ENCODE results near the gene RAB33A. TPM values are rescaled to one million over a fixed set of nuclear protein-coding genes. Genes with fewer than 3 reads are reported as not detected.
A peak's percentile ranks its signal among the peaks of the same experiment; 100 is the strongest.
"Not testable (repeated sequence)": the region's sequence is repeated elsewhere in the genome, so short reads cannot be mapped to it uniquely, and the experiment has no call there.

Gene RAB33A
- total RNA-seq, 1 experiment from 2014 or later, result 0.42 TPM

DNA sequence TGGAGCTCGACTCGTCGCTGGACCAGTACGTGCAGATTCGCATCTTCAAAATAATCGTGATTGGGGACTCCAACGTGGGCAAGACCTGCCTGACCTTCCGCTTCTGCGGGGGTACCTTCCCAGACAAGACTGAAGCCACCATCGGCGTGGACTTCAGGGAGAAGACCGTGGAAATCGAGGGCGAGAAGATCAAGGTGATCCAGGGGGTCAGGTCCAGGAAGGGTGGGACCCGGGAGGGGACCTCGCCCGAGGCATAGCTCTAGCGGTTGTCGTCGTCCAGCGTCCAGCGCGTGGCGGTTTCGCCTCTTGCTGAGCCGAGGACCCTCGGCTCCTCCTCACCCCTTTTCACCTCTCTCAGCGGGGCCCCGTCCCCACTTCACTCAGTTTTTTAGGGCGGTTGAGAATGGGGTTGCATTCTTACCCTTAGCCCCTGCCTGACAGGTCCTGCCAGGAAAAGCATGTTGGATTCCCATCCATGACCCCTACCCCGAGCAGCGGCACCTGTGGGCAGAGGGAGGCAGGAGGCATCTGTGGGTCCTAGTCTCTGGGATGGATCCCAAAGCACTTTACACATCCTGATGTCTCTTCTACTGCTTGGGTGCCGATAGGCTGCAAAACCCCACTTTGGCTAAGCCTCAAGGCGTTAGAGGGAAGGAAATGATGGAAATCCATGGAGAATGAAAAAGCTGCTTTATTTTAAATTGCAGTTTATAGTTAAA, 524 bp downstream of the RAB33A start:
- DNase-seq (ENCODE audit: low read depth), result no peak

DNA sequence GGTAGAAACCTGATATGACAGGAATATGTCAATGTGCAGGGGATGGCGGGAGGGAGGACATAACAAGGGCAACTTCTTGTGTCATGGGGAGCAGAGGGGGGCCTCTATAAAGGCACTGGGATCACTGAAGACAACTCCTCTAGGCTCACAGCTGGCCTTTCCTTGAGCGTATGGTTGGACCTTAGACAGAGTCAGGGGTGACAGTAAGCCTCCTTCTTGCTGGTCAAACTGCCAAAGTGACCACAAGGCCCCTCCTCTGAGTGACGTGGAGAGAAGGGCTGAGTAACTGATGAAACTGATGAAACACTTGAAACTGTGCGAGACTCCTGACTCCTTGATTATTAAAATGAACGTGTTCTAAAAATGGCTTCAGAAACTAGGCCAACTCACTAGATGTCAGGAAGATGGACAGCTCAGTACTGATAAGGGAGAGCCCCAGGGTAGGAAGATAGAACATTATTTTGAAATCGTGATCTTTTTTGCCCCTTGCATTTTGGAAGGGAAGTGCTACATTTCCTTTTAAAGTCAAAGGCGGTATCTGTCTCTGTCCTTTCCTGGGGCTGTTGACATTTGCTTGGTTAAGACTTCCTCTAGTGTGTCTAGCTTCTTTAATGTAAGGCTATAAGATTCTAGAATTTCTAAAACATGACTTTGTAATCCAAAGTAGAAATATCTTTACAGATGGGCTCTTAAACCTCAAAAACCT, 1.6 kb downstream of the RAB33A start:
- peak; percentile 95 for DNase-seq (ENCODE audit: low read depth)

DNA sequence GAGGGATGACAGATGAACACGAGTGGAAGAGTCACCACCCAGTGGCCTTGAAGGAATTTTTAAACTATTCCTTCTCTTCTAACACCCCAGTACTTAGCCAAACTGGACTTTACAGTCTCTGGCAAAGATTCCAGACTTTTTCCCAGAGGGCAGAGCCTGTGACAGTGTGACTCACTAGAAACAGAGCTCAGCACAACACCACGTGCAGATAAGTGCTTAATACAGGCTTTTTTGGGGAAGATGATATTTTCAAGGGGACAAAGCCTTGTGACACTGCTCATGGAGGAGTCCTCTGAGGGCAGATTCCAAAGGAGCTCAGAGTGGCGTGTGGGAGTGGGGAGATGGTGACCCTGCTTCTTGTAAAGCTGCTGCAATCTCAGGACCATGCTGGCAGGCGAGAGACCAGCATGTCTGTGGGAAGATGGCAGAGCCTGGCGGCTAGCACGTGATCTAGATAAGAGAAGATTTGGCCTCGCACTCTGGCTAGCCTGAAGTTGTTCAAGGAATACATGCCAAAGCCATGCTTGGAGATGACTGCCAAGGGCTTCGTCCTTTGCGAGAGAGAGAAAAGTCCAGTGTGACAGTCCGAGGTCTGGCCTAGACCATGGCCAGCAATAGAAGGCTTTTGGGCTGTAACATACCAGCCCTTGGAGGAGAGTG, 2.4 kb downstream of the RAB33A start:
- peak; percentile 92 for DNase-seq (ENCODE audit: low read depth)

DNA sequence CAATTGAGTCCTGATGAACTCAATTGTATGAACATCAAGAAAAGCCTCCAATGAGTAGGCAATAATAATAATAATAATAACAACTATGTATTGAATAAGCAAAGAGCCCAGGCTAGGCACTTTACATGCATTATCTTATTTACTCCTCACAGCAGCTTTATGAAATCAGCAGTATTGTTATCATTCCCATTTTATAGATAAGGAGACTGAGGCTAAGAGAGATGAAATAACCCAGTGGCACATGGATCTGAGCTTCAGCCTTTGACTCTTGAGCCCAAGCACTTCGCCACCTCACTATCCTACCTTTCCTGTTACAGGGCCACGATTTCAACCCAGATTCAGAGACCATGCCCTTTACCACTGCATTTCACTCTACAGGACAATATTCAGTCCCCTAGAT, 3.2 kb downstream of the RAB33A start:
- DNase-seq (ENCODE audit: low read depth), result no peak

DNA sequence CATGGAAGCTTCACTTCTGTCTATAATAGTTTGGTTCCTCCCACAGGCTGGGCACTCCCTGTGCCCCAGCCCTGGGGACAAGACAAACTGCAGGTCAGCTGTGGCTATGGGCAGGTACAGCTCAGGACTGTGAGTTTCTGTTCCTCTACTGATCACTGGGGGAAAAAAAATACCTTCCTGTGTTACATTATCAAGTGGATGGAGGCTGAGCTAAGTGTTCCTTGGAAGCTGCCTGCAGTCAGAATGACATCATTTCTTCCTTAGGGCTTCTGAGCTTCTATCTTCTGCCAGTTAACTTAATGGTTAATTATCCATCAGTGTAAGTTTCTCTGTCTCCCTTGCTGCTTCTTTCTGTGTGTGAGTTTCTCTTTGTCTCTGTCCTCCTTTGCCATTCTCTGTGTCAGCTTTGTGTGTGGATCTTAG, 4.6 kb downstream of the RAB33A start:
- peak; percentile 18 for DNase-seq (ENCODE audit: low read depth)

DNA sequence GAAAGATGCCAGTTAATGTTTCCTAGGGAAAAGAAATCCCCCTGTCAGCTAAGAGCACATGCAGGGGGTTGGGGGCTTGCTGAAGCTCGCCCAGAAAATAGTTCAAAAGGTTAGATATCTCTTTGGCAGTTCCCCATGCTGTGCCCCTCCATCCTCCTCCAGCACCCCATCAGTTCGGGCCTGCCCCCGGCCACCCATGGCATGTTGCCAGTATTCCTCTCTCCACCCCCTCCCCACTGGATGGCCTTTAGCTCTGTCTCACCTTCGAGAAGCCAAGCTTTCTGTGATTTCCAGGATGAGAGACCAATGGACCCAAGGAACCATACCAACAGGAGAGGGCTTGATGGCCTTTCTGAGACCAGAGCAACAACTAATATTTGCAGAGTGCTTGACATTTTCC, 5.2 kb downstream of the RAB33A start:
- DNase-seq (ENCODE audit: low read depth), result no peak

DNA sequence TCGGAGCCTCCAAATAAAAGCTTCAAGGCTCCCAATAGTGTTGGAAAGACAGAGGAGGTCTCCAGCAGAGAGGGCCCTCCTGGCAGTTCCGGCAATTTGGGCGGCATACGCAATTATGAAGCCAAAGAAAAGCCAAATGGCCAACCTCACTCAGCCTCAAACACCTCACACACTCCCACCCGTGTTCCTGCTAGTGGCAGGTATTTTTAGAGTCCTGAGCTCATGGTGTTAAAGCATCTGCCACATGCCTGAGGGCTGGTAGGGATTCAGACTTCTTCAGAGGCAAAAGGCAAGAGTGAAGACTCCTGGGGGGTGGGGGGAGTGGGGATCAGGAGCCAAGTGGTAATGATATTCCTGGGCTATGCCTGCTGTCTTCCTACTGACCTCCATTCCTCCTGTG, 7.4 kb downstream of the RAB33A start:
- no peak for DNase-seq (ENCODE audit: low read depth)

DNA sequence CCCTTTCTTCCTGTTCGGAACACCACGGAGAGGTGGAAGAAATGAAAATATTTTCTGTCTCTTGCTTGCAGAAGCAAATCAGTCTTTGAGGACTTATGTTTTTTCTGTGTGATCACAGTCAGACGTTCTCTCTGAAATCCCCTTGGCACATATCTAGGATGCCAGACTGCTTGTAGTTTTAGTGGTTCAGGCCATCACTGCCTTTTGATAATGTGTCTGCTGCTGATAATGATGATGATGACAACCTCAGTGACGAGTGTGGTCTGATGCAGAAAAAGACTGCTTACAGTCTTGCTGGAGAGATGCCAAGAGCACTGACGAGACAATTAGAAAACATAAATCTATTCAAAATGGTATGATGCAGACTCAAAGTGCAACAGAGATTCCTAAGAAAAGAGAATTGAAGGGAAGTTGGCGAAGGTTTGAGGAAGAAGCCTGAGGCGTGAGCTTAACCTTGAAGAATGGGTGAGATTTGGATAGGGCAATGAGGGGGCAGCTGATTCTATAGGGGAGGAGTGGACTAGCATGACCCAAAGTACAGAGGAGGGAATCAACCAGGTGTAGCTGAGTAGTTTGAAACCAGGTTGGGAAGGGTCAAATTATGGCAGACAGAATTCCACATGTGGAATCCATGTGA, 7.9 kb downstream of the RAB33A start:
- no peak for DNase-seq (ENCODE audit: low read depth)

DNA sequence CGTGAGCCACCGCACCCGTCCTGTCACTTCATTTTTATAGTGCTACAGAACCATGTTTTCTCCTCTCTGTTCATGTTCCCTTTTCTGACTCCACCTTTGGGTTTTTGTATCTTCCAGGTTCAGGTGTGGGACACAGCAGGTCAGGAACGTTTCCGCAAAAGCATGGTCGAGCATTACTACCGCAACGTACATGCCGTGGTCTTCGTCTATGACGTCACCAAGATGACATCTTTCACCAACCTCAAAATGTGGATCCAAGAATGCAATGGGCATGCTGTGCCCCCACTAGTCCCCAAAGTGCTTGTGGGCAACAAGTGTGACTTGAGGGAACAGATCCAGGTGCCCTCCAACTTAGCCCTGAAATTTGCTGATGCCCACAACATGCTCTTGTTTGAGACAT, 12.4 kb downstream of the RAB33A start:
- no peak for DNase-seq (ENCODE audit: low read depth)

DNA sequence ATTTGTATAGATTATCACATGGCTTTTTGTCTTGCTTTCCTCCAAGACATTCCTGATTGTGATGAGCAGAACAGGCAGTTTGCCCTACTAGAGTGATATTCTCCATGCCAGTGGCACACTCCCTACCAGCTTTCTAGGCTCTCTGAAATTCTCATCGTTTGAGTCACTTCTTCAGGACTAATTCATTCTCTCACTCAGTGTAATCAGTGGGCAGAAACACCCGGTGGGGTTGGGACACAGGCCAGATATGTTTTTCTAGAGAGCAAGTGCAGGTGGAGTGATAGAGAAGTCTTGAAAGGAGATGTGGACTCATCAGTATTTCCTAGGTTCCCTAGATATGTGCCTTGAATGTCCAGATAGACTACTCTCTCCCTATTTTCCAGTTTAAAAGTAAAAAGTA, 13.1 kb downstream of the RAB33A start:
- DNase-seq (ENCODE audit: low read depth), result peak; percentile 41

DNA sequence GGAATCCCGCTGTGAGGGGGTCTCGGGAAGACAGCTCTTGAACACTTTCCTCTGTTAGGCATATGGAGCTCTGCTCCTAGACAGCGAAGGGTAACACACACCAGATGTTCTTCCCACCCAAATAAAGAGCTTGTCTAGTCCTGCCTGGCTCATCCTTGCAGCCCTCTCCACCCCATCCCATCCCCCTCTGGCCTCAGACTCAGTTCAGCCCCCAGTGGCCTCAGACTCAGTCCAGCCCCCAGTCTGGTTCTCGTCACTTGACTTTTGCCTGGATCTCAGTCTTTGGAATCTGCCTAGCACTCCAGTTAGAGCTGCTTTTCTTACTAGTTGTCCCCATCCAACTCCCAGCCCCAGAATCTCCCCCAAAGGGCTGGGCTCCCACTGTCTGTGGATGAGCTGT, 14.9 kb downstream of the RAB33A start:
- no peak for DNase-seq (ENCODE audit: low read depth)

DNA sequence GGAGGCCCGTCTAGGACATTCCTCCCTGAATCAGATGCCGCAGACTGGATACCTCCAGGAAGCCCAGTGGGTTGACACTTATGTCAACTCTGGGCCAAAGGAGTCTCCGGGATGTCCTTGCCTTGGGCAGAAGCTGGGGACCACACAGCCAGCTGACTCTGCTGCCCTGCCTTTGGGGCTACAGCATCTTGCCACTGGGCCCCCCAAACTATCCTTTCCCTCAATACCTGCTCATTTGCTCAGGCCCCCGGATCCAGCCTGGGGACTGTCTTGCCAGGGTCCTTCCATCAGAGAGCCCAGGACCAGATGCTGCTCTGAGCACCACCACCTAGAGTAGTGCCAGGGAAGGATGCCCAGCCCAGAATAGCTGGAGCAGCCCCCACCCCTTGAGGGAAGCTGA, 19.0 kb downstream of the RAB33A start:
- no peak for DNase-seq (ENCODE audit: low read depth)

DNA sequence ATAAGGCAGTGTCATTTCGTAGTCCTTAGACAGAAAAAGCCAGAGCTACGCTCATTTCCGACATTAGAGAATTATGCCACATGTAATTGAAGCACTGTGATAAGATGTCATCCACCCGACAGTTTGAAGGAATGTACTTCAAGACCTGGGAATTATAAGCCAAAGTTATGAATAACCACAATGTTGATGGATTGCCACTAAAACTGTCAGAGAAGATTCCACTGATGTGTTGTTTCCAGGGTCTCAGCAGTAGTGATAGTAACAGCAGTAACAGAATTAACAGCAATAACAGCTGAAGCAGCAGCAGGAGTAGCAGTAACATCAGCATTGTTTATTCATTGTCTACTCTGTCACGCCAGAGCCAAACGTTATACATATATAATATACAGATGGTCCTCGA, 24.7 kb downstream of the RAB33A start:
- peak; percentile 42 for DNase-seq (ENCODE audit: low read depth)

DNA sequence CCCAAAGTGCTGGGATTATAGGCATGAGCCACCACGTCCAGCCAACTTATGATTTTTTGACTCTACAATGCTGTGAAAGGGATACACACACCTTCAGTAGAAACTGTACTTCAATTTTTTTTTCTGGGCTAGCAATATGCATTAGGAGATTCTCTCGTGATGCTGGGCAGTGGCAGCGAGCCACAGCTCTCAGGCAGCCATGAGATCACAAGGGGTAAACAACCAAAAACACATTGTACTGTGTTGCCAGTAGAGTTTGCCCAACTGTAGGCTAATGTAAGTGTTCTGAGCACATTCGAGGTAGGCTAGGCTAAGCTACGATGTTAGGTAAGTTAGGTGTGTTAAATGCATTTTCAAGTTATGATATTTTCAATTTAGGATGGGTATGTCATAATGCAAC, 25.7 kb downstream of the RAB33A start:
- DNase-seq (ENCODE audit: low read depth), result no peak

DNA sequence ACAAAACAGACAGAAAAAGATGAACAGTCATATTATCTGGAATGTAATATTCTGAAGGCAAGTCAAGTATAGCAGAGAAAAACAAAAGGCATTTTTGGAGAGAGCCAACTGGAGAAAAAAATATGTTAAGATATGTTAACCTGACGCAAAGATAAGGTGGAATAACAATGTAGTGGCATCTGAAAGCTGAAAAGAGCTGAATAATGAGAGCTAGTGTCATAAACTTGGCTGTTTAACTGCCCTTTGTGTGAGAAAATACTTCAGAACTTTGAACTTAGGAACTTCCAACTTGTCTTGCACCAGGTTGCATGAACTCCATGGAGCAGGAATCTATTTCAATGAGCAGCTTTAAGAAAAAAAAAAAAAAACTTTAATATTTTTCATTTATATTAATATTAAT, 32.9 kb downstream of the RAB33A start:
- DNase-seq (ENCODE audit: low read depth), result no peak

DNA sequence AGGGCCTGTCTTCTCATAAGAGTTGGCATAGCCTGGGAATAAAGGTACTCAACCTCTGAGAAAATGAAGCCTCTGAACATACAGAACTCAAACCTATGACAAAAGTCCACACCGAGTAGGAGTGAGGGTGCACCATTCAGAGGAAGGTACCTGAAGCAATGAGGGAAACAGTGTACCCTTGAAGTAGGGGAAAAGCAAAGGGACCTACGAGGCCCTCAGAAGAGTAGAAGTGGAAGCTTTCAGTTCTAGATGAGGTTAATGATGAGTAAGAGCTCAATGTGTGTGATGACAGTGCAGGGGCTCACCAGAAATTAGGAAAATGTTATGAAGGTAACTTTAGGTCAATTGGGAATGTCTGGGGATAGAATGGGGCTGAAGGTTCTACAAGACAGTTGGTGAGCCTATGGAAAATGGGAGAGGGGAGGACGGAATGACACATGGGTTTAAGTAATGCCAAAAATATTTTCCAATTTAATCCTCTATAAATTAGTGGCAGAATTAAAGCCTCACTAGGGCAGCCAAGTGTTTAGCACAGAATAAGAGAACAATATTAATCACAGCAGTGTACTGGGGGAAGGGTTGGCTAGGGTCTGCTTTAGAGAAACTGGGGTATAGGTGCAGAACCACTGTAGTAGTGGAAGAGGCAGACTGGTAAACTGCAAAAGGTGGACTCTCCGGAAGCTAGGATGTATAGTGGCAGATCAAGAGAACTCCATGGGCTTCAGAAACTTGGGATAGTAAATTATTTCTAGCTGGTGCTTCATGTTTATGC, 39.8 kb downstream of the RAB33A start:
- no peak for DNase-seq (ENCODE audit: low read depth)

DNA sequence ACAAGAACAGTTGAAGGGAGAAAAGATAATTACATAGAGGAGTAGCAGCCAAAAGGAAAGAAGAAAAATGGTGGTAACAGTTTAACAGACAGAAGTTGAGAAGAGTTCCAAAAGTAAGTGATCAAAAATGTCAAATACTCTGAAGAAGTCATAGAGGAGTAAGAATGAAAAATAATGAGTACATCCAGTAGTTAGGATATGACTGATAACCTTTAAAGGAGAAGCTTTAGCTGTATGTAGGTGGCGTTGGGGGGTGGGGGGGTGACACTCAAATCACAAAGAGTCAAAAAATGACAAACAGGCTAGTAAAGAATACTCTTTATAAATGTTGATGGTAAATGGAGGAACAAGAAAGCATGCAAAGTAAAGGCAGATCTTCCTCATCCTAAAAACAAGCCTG, 40.6 kb downstream of the RAB33A start:
- no peak for DNase-seq (ENCODE audit: low read depth)

DNA sequence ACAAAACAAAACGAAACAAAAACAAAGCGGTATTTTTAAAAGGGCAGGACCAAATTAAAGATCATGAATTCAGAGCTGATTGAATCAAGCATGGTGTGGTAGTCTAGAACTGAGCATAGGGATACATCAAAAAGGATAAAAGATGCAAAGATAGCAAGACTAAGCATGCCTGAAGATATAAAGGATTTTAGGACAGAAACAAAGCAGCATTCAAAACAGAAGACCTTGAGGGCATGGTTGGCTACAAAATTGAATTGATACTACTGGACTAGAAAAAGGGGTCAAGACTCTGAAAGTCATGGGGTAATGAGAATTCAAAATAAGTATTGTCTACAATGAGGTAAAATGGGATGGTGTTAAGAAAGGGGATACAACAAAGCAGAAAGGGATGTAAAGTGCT, 41.6 kb downstream of the RAB33A start:
- DNase-seq (ENCODE audit: low read depth), result no peak

DNA sequence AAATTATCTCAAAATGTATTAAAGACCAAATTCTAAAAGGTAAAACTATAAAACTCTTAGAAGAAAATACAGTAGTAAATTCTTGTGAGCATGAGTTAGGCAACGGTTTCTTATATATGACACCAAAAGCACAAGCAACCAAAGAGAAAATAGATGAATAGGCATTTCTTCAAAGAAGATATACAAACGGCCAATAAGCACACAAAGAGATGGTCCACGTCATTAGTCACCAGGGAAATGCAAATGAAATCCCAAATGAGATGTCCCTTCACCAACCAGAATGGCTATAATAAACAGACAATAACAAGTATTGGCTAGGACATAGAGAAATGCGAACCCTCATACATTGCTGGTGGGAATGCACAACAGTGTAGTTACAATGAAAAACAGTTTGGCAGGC, 44.6 kb downstream of the RAB33A start:
- DNase-seq (ENCODE audit: low read depth), result peak; percentile 12

DNA sequence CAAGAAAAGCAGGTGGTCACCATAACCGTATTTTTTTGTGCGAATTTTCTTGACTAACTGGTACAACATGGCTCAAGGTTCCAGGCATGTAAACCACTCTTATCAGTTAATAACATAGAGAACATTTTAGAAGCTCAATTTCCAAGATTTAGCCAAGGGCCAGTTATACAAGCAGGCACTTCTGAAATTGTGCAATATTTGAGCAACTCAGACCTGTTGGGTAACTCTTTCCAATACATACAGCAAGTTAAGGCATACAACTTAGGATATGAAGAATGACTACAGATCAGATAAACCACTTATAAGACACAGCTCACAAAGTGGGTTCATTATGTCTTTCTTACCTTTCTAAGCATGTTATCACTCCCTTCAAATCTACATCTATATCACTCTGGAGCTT, 53.0 kb downstream of the RAB33A start:
- DNase-seq (ENCODE audit: low read depth), result no peak

DNA sequence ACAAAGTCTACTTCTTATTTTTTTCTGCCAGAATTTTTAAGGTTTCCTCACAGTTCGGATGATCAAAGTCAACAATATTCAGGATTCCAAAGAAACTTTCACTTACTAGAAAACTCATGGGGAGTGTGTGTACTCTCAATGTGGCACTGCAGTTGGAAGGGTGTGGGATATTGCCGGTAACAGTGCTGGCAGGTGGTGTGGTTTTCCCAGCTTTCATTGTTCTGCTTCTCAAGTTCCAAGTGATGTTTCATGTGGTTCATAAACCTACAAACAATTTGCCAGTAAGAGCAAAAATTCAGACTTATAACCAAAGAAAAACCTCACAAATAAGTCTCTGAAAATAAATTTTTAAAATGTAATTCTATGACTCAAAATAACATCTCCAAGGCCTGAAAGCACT, 57.1 kb downstream of the RAB33A start:
- no peak for DNase-seq (ENCODE audit: low read depth)

DNA sequence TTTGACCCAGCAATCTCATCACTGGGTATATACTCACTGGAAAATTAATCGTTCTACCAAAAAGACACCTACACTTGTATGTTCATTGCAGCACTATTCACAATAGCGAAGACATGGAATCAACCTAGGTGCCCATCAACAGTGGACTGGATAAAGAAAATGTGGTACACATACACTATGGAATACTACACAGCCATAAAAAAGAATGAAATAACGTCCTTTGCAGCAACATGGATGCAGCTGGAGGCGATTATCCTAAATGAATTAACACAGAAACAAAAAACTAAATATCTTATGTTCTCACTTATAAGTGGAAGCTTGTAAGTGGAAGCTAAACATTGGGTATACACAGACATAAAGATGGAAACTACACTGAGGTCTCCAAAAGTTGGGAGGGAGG, 59.4 kb downstream of the RAB33A start:
- not testable (repeated sequence) for DNase-seq (ENCODE audit: low read depth)

Measured in M059J (cell line).